ENCODE measurements around the gene EDN3.

Gene EDN3

DNA sequence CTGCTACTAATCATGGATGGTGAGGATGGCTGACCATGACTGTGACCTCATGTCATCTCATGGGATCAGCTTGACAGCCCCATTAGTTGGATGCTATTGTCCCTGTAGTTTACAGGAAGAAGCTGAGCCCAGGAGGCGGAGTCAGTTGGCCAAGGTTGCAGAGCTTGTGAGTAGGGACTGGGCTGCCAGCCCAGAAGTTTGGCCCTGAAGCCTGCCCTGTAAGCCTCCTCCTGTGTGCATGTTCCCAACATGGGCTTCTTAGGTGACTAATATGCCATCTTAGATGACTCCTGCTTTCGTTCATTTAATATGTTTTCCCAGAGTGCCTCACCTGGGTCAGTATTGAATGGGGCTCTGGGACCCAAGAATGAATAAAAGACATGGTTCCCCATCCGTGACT, 6.9 kb downstream of the EDN3 start:
- no peak for DNase-seq

DNA sequence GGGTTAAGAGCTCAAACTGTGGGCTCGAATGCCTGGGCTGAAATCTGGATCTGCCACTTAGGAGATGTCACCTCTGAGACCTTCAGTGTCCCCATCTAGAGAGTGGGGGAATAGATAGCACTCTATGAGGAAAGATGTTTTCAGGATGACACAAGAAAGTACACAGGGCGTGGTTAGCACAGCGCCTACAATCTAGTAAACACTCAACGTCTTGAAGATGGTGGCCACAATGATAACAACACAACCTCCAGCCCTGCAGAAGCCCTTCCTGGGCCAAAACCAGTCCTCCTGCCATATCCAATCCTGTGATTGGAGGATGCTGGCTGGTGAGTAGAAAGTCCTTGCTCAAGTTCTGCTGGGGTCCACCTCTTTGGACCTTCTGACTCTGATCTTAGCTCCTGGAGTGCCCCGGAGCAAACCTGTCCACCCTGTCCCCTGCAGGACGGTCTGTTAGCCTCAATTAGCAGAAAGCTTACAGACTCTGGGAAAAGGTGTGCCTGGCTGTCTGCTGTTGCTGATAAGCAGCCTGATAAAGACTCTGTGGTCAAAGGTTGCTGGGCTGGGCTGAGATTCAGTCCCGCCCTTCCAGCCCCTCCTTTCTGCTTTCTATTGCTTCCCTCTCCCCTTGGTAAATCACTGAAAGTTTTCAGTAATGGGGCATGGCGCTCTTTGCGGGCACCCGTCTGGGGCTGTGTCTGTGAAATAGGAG, 8.2 kb downstream of the EDN3 start:
- no peak for DNase-seq

DNA sequence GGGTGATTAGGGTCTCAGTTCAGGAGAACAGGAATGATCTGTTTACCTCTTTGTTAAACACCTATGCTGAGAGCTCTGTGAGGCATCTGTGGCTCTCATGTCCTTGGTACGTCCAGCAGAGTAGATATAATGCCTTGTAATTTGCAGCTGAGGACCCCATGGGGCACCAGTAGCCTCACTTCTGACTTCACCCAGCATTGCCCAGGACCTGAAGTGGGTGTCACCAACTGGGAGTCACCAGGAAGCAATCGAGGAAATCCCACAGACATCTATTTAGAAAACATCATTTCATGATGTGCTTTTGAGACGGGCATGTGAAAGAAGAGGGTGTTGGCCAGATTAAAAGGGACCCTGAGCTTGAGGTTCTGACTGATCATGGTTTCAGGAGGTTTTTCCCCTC, 8.8 kb downstream of the EDN3 start:
- DNase-seq: no peak

DNA sequence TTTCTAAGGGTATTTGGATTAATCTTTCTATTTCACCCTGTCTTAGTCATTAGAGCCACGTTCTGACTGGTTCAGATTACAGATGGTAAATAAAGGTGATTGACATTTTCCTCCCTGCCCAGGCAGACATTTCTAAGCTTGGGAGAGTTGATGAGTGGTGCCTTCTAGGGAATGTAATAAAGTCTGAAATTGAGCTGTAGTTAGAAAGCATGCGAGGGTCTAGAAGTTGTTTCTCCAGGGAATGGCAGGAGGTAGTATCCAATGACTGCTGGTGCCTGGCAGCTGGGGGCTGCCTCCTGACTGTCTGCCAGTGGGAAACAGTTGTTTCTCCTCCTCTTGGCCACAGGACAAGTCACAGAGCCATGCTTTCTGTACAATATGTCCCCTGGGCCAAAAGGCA, 14.6 kb downstream of the EDN3 start:
- DNase-seq: no peak

DNA sequence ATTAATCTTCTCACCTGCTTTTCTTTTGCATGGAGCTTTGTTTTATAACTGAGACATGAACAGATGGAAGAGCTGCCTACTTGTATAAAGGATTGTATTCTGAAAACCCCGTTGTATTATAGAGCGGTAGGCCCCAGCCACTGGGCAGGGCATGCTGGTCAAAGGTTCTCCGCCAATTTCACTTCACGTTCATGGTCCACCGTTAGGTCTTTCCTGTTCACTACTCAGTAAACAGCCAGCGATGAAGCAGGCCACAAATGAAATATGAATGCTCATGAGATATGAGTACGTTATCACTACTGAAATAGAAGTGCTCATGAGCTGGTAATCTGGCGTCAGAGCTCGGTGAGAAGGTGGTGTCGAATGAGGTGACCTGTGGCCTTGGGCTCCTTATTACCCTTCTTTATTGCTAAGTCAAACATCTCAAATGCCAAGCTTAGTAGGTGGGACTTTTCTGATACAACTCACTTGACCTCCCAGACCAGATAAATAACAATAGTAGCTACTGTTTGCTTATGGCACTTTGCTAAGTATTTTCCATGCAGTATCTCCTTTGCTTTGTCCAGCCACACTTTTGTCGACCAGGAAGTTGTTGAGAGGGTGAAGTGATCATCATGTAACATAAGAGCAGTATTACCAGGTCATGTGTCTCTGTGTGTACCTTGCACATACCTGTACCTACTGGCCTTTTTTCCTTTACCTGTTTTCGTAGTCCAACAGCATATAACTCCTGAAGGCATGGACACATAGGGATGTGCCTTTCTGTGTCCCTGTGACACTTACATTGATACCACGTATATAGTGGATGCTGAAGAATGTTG, 16.7 kb downstream of the EDN3 start:
- DNase-seq: no peak

DNA sequence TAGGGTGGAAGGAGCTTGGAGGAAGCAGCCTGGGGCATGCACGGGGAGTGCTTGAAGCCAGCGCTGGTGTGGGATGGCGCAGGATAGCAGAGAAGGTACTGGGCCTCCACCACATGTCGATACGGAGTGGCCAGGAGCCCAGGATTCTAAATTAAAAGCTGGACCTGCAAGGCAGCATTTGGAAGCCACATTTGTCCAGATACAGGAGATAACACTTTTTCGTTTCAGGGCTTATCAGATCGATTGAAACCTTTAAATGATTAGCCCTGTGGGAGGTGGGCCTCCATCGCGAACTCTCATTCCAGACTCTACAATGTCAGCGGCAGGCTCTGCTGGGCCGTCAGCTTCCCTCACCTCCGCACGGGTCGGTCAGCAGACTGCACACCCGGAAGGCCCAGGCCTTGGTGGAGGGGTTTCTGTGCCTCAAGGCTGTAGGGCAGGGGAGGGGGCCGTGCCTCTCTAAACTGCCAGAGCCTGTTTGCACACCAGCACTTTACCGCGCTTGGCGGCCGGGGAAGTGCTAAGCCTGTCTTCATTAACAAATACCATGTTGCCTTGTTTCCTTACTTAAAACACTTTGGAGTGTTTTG, 17.9 kb downstream of the EDN3 start:
- no peak for DNase-seq

DNA sequence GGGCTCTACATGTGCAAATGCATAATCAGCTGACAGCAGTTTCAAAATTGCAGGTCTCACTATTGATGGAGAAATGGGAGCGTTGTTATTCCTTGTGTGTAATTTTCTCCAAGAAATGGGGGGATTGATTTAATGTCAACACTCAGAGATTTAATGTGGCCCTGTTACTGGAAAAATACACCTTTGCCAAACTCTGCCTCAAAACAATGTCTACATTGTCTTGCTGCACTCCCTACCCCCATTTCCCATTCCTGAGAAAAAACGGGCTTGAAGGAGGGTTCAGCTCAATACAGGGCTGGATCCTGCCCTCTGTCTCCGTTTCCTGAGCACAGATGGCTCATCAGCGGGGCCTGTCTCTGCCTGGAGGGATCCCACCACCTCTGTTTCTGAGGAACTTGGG, 18.4 kb downstream of the EDN3 start:
- DNase-seq: no peak

DNA sequence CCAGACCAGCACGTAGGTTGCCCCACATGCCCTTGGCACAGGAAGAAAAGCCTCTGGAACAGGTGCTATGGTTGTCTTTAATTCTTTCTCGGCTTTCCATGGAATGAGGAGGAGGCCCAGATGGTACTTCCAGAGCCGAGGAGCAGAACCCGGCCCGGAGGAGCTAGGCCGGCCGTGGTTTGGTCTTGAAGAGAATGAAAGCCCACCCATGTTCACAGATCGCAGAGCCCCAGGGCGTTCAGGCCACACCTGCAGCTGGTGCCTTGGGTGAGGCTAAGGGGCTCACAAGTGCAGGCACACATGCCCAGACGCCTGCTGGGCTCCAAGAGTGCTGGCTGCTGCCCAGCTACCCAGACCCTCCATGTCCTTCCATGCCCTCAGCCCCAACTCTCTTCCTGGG, 20.0 kb downstream of the EDN3 start:
- no peak for DNase-seq

DNA sequence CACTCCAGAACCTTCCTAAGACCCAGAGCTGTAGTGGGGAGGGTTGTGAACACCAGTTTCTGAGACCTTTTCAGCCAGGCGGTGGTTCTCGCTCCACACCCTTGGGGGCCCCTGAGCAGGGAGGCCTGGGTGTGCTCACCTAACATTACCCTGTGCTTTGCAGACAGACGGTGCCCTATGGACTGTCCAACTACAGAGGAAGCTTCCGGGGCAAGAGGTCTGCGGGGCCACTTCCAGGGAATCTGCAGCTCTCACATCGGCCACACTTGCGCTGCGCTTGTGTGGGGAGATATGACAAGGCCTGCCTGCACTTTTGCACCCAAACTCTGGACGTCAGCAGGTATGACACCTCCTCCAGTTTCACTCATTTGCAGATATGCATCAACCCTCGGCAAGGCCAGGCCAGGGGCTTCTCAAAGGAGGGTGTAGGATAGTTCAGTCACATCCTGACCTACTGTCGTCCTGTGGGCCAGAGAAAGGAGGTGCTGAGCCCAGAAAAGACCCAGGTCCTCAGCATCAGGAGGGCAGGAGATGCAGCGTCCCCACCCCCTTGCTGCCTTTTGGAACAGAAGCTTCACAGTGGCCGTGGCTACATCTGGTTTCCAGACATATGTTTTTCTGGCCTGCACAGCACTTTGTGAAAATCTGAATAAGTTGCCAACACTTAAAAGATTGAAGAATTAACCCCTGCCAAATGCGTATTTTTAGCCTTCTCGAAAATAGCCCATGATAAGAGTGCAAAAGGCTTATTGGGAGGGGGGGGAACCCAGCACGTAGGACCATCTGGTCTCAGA, 20.6 kb downstream of the EDN3 start:
- no peak for DNase-seq

DNA sequence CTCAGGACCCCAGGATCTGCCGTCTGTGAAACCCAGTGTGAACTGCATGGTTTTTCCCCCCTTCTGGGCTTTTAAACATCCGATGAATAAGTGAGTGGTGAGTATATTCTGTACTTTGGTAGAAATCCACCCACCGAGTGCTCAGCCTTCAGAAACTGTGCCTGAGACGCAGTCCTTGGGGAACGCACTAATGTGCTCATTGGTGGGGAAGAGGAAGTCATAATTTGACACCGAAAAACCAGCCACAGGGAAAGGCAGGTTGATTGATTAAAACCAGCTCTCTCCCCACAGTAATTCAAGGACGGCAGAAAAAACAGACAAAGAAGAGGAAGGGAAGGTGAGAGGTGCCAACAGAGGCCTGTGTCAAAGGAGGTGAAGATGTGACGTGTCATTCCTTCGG, 21.7 kb downstream of the EDN3 start:
- no peak for DNase-seq

DNA sequence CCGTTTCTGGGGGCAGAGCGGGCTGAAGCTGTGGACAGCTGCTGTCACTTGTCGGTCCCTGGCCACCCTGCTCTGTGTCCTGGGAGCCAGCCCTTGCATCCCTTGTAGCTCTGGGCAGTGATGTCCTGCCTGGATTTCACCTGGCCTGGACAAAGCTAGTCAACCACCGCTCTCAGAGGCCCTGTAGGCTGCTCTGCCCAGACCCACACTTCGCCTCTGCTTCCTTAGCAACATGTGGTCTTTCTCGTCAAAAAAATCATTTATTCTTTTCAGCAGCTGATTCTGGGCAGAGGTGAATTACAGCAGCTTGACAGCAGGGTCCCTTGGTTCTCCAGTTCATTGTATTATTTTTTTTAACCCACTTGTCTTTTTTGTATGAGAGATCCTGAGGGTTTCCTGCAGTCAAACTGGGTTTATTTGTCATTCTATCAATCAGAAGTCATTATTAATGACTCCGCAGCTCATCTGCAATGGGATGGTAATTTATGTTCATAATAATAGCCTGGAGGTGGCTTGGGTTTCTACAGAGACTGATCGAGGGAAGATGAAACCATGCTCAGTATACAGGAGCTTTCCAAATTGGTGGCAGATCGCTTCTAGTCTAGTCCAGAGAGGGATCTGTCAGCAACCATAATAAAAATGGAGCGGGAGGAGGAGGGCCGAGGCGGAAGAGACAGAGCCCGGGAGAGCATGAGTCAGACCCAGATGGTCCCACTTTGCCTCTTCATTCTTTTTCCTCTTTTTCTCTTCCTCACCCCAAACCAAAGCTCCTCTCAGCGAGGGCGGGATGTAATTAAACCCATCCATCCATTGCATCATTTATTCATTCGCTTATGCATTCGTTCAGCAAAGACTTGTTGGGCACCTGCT, 22.4 kb downstream of the EDN3 start:
- DNase-seq: peak in 1 of 51 donors; percentile 17

DNA sequence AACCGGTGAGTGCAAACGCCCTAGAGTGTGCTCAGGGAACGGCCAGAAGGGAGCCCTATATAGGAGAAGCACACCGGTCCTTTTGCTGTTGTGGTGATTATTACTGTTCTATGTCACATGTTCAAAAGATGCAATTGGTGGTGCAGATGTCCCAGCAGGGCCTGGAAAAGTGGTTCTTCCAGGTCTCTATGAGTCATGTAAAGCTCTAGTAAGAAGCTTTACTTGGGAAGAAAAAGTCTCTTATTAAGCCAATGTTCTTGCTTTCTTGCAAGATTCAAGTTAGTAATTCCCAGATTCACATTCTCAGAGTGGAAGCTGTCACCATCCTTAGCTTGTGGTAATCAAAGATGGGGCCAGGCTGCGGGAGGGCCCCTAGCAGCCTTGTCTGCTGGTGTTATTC, 23.3 kb downstream of the EDN3 start:
- no peak for DNase-seq

DNA sequence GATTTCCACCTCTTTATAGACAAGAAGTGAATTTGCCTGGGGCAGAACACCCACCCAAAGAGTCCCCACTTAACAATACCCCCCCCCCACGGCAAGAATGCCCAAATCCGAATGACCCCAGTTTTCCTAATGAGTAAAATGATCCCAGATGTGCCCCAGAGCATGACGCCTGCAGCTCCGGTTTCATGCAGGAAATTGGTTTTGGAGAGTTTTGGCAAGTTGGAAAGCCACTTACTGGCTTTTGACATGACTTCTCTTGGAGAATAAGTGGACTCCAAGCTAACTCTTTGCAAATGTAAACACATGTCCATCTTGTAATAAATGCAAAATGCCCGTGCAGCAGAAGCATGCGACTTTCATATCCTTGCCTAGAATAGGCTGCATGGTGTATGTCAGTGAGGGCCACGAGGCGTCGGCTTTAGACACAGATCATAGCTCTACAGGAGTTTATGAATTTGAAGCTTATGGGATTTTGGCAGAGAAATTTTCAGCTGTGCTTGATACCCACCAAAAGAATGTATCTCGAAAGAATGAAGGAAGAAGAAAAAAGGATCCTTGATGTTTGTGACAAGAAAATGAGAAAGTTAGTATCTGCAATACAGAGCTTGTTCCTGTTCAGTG, 24.2 kb downstream of the EDN3 start:
- DNase-seq: no peak

DNA sequence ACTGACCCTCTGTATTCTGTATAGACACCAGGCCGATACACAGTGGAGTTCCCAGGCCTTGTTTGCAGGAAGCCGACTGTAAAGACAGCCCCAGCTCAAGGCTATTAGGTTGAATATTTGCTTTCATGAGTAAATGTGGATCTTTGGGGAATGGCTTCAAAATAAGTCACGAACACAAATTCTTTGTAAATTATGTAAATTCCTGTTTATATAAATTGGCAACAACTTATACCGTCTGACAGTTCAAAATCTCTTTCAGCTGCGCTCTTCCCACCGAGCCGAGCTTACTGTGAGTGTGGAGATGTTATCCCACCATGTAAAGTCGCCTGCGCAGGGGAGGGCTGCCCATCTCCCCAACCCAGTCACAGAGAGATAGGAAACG, 24.7 kb downstream of the EDN3 start:
- no peak for DNase-seq

DNA sequence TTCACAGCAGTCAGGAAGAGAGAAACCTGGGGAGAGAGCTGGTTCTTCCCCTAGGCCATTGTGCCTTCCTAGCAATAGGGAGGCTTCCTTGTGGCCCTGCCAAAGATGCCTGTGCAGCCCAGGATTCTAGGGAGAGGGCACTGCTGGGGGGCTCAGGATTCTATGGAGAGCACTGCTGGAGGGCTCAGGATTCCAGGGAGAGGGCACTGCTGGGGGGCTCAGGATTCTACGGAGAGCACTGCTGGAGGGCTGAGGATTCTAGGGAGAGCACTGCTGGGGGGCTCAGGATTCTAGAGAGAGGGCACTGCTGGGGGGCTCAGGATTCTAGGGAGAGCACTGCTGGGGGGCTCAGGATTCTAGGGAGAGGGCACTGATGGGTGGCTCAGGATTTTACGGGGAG, 25.8 kb downstream of the EDN3 start:
- no peak for DNase-seq

DNA sequence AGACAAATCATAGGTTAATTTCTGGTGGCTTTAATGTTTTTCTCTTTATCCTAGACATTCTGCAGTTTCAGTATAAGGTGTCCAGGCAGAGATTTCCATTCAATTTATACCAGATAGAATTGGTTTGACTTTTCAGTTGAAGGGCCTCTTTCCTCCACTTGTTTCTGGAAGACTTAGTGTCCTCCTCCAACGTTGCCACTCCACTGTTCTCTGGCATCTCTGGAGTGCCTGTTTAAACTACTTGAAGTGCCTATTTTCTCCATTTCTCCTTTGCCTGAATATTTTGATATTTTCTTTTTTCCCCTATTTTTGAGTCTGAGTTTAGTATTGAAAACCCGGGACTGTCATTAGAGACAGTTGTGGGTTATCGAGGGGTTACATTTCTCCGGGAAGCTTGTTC, 27.7 kb downstream of the EDN3 start:
- no peak for DNase-seq

DNA sequence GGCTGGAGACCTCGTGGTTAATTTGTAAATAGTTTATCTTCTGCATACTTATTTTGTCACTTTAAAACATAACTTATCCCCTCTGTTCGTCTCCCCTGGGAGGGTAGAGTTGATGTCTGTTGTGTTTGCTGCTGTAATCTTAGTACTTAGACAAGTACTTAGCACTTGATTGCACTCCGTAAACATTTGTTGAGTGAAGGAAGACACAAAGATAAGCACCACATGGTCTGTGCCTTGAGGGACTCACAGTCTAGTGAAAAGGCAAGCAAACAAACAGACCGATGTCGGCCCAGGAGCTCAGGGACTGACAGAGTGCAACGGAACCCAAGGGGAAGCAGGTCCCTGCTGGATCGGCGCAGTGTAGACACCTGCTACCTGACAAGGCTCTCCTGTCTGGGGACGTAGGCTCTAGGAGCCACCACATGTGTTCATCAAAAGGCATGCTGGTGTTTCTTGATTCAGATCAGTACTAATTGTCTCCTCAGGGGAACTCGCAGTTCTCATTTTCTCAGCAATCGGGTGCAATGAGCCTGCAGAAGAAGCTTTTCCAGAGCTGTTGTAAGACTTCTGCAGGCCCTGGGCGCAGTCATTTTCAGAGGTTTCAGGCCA, 31.4 kb downstream of the EDN3 start:
- no peak for DNase-seq

DNA sequence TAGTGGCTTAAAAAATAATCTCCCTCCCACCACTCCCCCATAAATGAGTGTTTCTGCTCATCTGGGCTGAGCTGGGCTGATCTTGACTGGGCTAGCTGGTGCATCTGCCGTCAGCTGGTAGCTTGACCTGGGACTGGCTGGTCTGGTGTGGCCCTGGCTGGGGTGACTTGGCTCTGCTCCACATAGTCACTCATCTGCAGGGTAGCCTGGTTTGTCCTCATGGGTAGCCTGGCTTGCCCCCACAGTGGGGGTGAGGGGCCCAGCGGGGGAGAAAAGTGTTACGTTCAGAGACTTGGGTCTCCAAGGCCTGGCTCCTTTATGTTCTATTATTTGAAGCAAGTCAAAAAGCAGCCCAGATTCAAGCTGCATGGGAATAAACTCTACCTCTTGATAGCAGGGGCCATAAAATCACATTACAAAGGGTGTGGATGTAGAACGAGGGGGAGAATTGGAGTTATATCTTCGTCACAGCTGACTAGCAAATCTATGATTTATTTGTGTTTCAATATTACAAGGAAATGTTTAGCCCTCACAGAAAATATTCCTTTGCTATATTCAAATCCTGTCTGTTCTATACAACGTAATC, 32.9 kb downstream of the EDN3 start:
- no peak for DNase-seq

DNA sequence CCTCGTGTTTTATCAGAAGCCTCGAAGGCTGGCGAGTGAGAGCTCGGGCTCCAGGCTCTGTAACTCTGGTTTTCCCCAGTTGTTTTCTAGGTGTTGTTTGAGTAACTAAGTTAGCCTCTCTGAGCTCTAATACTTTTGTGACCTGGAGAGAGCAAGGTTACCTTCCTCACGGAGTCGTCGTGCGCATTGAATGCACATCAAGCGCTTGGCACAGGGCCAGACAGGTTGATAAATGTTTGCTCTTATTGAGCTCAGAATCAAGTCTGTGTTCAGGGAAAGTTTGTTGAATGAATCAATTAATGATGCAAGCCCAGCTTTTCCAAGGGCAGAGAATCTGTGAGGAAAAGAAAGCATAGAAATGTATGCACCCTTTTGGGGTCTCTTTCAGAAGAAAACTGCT, 33.5 kb downstream of the EDN3 start:
- no peak for DNase-seq

Data from hypothalamus (tissue), 51 donors.